ENCODE results near the gene TAGLN3.
A peak's percentile ranks its signal among the peaks of the same experiment; 100 is the strongest.
"Not testable (repeated sequence)": the region's sequence is repeated elsewhere in the genome, so short reads cannot be mapped to it uniquely, and the experiment has no call there.

Gene TAGLN3

DNA sequence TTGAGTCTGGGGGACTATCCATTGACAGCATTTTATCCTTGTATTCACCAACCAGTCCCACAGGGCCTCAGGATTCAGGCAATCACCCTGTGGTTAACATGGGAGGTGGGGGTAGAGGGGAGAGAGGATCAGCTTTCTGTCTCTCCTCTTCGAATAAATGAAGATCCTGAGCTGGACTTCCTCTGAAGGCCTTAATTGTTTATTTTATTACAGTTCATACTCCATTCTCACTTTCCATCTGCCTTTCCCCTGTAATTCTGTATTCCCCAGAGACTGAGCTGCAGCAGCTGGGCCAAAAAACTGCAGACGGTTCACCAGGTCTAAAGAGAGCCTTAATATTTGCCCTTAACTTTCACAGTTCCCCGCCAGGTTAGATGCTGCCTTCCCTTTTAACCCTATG lies 11.9 kb downstream of the TAGLN3 start:
- DNase-seq (ENCODE audit: low spot score): no peak

DNA sequence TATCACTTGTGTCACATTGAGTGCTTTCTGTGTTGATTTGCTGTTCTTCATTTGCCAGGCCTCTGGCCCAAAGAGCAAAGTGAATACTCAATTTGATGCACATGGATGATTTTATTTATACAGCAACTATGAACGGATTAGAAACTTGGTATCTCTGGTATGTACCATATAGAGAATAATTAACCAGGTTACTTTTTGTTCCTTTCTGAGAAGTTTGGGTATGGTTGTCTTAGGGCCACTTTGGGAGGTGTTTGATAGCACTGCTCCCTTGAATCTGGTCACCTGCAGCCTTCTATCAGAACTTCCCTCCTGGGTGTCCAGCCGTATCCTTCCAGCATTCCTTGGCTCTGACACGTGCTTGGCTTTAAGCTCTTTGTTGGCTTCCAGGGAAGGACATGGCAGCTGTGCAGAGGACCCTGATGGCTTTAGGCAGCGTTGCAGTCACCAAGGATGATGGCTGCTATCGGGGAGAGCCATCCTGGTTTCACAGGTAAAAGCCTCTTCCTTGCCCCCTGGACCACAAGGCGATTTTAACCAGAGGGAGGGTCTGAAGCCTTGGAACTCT lies 12.7 kb downstream of the TAGLN3 start:
- no peak for DNase-seq (ENCODE audit: low spot score)

DNA sequence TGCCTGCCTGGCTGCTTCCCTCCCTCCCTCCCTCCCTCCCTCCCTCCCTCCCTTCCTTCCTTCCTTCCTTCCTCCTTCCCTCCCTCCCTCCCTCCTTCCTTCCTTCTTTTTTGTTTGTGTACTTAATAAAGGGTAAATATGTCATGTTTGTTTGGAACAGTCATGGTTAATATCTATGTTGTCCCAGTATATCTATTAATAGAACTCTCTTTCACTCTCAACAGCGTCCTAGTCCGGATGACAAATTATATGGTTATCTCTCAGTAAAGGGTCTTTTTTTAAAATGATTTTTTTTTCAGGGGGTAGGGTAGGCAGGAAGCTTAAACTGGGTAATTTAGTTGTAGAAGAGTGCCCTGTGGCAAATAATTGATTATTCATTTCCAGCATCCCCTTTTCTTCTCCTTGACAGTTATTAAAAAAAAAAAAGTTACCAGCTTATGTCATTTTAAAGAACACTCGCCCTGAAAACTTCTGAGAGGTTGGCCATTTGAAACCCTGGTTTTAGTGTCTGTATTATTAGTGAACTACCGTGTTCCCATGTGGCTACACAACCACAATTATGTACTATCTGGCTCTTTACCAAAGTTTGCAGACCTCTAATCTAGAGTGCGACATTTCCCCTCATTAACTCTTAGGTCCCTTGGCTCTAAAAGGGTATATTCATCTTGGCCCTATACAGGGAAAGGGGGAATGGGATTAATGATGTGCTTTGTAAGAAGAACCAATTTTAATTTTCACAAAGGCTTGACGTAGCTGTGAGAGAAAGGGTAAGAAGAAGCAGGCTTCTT lies 13.7 kb downstream of the TAGLN3 start:
- no peak for DNase-seq (ENCODE audit: low spot score)

DNA sequence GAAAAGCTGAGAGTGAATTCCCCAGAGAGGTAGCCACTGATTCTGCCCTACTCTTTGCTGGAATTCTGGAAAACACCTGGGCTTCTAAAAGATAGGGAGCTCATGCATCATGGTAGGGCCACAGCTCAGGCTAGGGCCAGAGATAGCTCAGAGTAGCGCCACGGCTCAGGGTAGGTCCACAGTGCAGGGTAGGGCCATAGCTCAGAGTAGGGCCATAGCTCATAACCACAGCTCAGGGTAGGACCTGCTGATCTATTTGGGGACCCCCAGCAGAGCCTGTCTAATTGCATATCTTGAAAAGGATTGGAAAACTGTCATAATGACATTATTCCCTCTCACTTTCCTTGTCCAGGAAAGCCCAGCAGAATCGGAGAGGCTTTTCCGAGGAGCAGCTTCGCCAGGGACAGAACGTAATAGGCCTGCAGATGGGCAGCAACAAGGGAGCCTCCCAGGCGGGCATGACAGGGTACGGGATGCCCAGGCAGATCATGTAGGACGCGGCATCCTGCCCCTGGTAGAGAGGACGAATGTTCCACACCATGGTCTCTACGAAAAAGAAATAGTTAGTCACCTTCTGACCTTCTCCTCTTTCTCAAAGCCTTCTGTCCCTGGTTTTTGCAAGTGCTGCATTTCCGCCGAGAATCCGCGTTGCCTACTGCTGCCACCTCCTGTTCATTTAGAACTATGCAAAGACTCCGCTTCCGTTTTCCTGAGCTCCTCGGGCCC lies 14.5 kb downstream of the TAGLN3 start:
- peak; percentile 89 for DNase-seq (ENCODE audit: low spot score)

DNA sequence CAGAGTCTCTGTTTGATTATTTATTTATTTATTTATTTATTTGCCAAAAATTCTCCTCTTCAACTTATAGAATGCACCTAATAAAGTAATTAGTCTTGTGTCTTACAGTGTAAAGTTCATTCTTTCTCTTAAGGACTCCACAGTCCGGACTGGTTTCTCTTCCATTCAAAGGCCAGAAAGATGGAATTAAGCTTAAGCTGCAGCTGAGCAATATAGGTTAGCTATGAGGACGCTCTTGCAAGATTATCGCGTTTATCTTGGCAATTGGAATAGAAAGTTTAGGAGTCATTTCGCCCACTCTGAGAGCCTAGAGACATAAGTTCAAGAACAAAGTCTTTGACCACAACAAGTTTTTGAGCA lies 15.0 kb downstream of the TAGLN3 start:
- DNase-seq (ENCODE audit: low spot score): no peak

DNA sequence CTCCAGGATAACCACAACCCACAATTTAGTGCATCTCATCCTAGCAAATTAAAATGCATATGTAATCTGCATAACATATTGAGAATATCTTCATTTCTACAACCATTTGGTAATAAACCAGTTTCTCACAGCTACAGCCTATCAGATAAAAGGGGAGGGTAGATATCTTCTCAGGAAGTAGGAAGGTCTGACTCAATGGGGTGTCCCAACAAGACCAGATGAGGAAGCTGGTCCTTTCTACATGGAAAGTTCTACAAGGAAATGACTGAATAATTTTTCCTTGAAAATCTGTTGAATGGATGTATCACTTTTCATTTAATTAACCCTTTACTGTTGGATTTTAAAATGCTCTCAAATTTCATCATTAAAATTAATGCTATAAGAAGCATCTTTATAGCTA lies 18.4 kb downstream of the TAGLN3 start:
- no peak for DNase-seq (ENCODE audit: low spot score)

DNA sequence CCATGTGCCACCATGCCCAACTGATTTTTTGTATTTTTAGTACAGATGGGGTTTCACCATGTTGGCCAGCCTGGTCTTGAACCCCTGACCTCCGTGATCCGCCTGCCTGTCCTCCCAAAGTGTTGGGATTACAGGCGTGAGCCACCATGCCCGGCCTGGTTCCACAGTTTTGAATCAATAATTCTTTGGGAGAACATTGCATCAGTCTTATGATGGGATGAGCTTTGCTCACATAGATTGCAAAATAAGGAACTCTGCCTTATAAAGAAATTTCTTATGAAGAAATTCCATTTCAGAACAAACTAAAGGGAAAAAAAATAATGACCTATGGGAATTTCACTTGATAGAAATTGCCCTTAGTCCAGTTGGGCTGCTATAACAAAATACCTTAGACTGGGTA lies 20.0 kb downstream of the TAGLN3 start:
- DNase-seq (ENCODE audit: low spot score): no peak

DNA sequence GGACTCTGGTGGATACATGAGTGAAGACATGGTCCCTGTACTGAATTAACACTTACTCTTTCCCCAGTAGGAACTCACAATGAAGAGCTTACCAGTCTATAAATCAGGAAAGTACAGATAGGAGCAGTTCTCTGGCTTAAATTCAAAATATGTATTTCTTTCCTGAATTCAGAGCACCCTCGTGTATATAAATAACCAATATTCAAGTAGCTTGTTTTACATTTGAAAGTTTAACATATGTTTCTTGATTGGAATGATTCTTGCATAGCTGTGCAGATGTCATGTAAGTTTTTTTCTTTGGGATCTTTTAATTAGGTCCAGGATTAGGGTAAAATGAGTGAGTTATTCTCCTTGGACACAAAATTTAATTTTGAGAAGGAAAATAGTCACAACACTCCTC lies 21.0 kb downstream of the TAGLN3 start:
- no peak for DNase-seq (ENCODE audit: low spot score)

DNA sequence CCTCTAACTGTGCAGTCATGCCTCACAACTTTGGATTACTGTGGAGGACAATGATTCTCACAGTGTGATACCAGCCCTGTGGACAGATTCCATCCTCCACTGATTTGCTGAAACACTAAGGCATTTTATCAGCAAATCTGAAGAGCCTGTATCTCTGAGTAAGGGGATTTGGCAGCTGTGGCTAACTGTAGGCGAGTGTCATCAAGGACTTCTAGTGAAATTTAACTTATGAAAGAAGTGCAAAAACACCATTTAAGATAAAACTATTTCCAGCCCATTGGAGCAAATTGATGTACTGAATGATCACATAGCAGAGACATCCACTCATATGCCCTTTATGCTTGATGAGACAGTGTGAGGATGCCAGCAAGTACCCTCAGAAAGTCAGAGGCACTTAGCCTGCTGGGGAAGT lies 22.0 kb downstream of the TAGLN3 start:
- no peak for DNase-seq (ENCODE audit: low spot score)

DNA sequence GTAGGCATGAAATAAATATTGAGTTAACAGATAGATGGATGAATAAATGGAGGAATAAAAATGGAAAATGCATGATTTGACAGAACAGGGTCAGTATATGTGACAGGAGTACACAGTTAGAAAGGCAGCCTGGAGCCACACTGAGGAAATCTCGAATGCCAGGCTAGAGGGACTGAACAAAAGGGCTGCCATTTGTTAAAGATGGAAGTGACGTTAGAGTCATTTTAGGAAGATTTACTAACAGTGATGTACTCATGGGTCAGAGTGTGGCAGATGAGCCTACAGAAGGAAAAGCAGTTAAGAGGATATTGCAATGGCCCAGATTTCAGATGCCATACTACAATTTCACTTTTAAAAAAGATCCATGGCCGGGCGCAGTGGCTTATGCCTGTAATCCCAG lies 28.4 kb downstream of the TAGLN3 start:
- DNase-seq (ENCODE audit: low spot score): no peak

DNA sequence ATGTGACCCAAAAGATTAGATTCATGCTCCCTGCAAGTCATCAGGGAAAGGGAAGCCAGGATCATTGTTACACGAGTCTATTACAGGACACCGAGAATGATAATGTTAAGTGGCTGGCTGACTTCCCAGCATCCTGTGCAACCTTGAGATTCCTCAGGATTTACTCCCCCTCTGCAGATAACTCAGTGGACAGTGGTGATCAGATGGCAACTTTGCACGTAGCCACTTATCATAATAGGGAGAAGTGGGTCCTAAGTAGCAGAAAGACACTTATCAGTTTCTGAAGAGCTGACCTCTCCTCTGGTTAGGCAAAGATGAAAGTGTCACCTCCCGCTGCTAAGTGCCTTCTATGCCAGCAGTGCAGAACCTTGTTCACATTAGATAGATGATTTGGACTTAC lies 29.1 kb downstream of the TAGLN3 start:
- DNase-seq (ENCODE audit: low spot score): no peak

DNA sequence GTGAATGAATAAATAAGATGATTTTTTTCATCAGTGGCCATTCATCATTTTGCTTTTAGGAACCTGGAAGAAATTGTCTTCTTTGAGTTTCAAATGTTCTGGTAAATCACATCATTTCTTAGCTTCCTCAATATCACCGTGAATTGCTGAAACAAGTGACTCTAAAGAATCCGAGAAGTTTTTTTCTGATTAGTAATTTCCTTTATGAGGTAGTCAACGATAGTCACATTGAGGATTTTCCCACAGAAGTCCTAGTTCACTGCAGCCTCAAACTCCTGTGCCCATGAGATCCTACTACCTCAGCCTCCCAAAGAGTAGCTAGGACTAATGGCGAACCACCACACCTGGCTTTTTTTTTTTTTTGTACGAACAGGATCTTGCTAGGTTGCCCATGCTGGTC lies 32.2 kb downstream of the TAGLN3 start:
- no peak for DNase-seq (ENCODE audit: low spot score)

DNA sequence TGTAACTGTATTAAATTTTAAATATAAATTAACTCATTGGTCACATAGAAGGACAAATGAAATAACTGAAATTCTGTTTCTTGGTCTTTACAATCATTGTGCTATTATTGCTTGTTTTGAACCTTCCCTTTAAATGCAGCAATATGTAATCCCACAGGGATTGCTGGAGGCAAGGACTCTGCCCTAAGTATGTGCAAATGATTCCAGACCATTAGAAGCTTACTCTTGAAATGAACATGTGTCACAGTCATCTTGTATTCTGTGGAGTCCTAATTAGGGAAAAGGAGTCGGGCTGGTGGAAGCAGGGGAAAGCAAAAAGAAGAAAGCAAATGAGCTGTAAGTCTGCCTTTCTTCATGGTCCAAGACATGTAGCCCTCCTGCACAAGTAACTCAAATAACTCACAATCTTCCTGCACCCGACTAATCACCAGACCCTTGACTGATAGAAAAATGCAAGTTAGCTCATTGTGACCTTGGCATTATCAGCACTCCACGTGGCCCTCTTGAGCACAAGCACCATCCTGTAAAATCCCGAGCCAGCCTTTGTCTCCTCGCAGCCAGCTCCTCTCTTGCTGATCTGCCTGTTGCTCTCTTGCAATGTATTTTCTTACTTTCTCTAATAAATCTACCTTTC lies 33.5 kb downstream of the TAGLN3 start:
- DNase-seq (ENCODE audit: low spot score): no peak

DNA sequence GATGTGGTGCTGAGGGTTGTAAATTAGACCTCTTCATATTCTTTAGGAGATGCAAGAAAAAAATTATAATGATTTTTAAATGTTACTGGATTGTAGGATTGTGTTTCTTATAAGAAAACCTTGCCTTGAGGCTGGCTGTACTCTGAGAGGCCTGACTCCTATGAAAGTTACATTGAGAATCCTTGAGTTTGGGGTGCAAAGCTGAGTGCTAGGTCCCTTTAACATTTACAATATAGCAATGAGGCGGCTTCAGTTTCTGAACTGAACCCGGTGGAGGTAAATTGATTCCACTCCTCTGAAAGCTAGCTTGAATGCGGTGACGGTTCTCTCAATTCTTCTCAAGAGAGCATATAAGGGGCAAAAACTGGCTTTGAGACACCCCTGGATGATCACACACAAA lies 35.7 kb downstream of the TAGLN3 start, which contains the start of gene TMPRSS7:
TSS of gene TMPRSS7 (plus strand) at position 301 of the 400 bp plus-strand sequence. CDS start 110 bp downstream, outside the sequence.
- no peak for DNase-seq (ENCODE audit: low spot score)

DNA sequence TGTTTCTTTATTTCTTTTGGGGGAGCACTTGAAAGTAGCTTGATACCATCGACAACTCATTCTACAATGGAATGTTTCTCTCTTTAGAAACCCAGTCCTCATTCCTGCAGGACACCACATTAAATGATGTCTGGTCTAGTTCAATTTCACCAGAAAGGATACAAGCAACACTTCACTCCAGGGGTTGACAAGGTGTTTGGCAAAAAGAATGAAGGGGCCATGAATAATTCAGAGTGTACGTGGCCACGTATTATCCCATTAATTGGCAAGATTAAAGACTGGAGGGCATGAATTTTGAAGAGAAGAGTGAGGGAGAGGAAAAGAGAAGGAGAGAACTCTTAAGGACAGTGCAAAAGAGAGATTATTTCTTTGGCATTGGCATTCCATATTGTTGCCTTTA lies 36.5 kb downstream of the TAGLN3 start:
- no peak for DNase-seq (ENCODE audit: low spot score)

DNA sequence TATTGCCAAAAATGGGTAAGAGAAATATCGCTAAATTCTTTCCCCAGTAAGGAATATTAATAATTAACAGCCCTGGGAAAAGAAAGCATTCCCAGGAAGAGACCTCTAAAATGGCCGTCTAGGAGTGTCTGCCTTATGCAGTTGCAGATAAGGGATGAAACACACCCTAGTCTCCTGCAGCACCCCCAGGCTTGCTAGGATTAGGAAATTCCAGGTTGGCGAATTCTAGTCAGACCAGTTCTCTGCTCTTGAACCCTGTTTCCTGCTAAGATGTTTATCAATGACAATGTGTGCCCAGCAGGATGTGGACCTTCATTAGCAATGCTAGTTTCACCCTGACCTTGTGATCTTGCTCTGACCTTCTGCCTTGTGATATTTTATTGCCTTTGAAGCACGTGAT lies 38.5 kb downstream of the TAGLN3 start:
- DNase-seq (ENCODE audit: low spot score): not testable (repeated sequence)

DNA sequence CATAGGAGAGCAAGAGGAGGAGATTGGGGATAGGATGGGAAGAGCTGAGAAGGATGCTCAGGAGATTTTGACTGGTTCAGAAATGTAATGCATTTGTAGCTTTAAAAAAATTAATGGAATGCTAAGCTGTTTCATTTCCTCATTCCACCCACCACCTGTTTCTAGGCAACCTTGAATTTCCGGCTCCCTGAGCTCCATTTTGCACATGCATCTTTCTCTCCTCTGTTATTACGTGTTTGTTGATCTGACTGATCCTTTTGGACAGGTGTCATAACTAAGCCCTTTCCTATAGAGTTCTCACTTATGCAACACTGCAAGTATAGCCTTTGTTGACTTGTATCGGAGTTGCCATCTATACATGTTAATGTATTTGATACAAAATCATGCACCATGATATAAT lies 40.1 kb downstream of the TAGLN3 start:
- no peak for DNase-seq (ENCODE audit: low spot score)

DNA sequence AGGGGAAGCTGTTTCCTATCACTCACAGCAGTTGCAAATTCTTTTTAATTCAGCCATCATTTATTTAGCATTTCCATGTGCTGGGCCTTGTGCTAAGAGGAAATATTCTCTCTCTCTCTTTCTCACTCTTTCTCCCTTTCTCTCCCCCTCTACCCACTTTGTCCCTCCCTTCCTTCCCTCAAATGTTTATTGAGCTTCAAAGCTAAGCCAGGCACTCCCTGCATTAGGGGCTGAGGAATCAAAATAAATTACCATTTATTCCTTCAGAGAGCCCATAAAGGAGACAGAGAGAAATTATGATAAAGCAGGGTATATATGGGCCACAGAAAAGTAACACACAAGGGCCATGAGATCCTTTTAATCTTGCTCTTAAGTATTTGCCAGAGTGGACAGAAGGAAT lies 42.6 kb downstream of the TAGLN3 start:
- no peak for DNase-seq (ENCODE audit: low spot score)

DNA sequence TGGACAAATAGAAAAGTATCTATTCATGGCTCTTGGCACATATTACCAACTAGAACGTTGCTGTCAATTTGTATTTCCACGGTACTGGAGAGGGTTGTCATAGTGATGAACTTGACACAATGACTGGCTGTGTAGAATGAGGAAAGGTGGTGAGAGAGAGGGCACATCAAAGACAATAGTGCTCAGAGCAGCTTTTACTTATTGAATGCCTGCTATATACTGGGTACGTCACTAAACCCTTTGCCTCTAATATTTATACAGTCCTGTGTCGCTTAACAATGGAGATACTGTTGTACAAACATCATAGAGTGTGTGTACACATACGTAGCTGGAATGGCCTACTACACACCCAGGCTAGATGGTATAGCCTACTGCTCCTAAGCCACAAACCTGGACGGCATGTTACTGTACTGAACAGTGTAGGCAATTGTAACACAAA lies 44.1 kb downstream of the TAGLN3 start:
- no peak for DNase-seq (ENCODE audit: low spot score)

DNA sequence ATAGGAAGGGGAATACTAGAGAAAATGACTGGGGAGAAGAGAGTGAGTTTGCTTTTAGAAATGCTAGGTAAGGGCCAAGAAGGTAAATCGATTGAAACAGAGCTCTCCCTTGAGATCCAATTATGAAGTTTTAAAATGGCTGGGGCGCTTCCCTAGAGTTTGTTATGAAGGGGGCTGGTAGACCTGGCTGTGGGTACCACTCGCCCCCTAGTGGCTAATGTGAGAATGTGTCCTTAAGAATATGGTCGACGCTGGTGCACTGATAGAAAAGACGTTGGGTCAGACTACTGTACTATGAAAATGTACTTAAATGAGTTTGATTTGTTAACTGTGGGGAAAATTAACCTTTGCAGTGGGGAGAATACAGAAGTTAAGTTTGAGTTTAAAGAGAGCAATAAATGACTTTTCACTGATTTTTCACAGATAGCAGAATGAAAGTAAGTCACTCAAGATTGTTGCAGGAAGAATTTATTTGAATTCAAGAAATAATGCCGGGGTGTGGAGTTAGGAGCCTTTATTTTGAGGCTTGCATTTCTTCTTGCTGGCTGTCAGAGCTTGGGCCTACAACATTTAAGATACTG lies 45.0 kb downstream of the TAGLN3 start:
- DNase-seq (ENCODE audit: low spot score): peak; percentile 74

DNA sequence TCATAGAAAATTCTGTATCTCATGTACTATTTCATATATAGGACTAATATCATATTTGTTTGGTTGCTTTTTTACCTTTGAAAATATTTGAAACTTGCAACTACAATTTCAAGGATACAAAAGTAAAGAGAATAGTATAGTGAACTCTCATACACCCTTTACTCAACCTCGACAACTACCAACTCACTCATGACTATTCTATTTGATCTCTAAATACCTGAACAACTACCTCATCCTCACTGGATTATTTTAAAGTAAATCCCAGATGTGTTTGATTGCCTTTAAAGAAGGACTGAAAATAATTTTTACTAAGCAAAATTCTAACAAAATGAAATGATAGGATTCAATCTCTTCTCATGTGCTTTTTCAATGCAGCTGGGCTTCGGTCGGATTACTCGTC lies 47.9 kb downstream of the TAGLN3 start:
- no peak for DNase-seq (ENCODE audit: low spot score)

DNA sequence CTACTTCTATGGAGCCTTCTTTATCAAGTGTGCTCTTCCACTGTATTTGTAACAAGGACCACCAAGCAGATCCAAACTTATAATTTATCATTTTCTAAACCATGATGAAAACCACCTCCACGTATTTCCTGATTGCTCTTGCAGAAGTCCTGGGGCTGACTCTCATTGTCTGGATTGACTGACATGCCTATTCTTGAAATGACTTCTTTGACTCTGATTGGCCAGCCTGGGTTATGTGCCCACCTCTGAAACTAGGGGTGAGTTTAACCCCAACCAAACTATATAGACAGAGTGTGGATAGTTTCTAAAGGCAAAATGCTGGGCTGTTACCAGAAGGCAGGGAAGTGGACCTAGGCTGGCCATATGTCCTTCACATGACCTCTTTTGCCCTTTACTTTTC lies 48.5 kb downstream of the TAGLN3 start:
- no peak for DNase-seq (ENCODE audit: low spot score)

Measured in cerebellar cortex (tissue), 1 donor.